Activated naive CD4-positive, alpha-beta T cell treated with anti-CD3 and anti-CD28 coated beads, Interleukin-2, amount 50 U/mL, for 72 hours (primary cell): ENCODE measurements around the gene CEP63. TPM values are rescaled to one million over a fixed set of nuclear protein-coding genes. Genes with fewer than 3 reads are reported as not detected.
"Not testable (repeated sequence)": the region's sequence is repeated elsewhere in the genome, so short reads cannot be mapped to it uniquely, and the experiment has no call there.

ENCODE experiments used
- ATAC-seq, 2 donors: fragments of 150-1000 bp; cut with Tn5 transposase; 2 replicates each; pipeline ENCODE4 v1.10.0; 2021; ENCODE audit warnings: mild to moderate bottlenecking in 2 of 2, moderate library complexity in 2 of 2
- DNase-seq, 2 donors: peaks; one replicate each; pipeline ENCODE4 v3.0.0; 2021 to 2022; ENCODE audit warnings: low spot score in 2 of 2
- H3K27ac Mint-ChIP-seq, 2 donors: one replicate each; pipeline ENCODE4 v1.8.0; 2022; ENCODE audit warnings: mild to moderate bottlenecking in 2 of 2, mixed read lengths in 2 of 2
- H3K36me3 Mint-ChIP-seq, 2 donors: one replicate each; pipeline ENCODE4 v1.8.0; 2022; ENCODE audit warnings: mixed read lengths in 2 of 2
- H3K9me3 Mint-ChIP-seq, 2 donors: one replicate each; pipeline ENCODE4 v1.8.0; 2022; ENCODE audit warnings: mixed read lengths in 2 of 2
- total RNA-seq, 2 donors: library from RNA; stranded (reverse); gene quantifications; one replicate each; pipeline ENCODE4 v1.2.3, GENCODE V29; 2022

The CEP63 gene
- total RNA-seq, 2 donors from 2014 or later: 22.0 to 23.4 TPM

DNA sequence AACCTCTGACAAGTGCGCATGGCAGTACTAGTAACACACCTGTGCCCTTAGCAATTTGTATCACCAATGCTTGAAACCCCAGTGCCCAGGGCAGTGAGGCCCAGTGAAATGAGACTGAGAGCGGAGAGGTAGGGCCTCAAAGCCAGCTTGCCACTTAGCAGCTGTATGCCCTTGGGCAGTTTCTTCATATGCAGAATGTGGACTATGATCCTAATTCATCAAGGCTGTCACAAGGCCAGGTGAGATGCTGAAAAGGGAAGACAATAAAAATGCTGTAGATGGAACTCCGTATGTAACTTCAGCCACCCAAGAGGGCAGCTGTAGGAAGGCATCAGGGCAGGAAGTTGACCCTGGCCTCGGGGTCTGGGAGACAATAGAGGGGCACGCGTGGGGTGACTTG lies 90.6 kb downstream of the CEP63 start:
- no peak for ATAC-seq
- DNase-seq: no peak
- no peak overlapping the region for H3K27ac Mint-ChIP-seq
- peaks cover 0 to 7% of the 10 kb centered on the region in 2 donors for H3K9me3 Mint-ChIP-seq
- peaks cover 5 to 9% of the 10 kb centered on the region in 2 donors for H3K36me3 Mint-ChIP-seq

DNA sequence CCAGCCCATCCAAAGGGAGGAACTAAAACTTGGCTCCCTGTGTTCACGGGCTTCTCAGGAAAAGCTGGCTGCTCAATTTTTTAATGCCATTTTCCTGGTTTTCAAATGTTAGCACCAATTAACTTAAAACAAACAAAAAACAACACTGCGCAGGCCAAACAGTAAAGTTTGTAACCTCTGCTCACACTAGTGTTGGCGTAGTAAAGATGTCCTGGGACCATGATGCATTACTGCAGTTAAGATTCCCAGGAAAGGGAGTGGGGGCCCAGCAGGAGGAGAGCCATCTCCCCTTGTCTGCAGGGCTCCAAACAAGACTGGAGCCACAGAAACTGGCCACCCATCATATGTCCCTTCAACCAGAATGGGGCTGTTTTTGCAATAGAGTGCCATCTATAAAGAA lies 91.0 kb downstream of the CEP63 start:
- no peak for DNase-seq
- H3K36me3 Mint-ChIP-seq: peaks cover 5 to 9% of the 10 kb centered on the region in 2 donors
- H3K9me3 Mint-ChIP-seq: peaks cover 0 to 7% of the 10 kb centered on the region in 2 donors
- no peak overlapping the region for H3K27ac Mint-ChIP-seq
- no peak for ATAC-seq

DNA sequence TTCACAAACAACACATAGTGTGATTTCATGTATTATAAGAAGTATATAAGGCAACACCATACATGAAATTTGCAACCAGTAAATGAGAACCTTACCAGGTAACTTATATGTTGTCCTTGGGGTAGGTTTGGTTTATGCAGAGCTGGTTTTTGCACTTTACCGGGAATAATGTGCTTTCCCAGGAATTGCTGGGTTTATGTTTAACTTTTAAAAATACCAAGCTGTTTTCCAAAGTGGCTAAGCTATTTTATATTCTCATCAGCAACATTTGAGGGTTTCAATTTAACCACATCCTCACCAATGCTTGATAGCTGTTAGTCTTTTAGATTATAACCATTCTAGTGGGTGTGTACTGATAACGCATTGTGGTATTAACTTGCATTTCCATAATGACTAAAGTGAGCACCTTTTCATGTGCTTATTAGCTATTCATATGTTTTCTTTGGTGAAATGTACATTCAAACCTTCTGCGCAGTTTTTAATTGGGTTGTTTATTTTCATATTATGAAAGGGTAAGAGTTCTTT lies 93.3 kb downstream of the CEP63 start:
- Mint-ChIP-seq H3K27ac (no peak overlapping the region), H3K36me3 (peaks cover 0 to 4% of the 10 kb centered on the region in 2 donors), H3K9me3 (no peaks in the 10 kb centered on the region)
- ATAC-seq (no peak), DNase-seq (no peak)

DNA sequence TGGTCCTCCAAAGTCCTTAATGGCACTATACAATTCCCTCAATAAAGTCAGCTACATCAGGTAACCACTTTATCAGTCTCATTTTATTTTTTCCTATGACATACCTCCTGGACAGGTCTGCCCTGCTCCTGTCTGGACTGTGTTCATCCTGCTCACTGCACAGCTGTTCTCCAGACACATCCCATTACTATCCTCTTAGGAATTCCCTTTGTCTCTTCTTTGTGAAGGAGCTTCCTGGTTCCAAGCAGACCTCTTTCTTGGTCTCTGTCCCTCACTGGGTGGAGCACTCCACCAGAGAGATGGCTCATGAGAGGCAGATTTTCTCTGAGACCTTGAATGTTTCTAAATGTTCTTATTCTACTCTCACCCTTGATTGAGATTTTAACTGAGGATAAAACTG lies 104.9 kb downstream of the CEP63 start:
- H3K9me3 Mint-ChIP-seq: peaks cover 0 to 5% of the 10 kb centered on the region in 2 donors
- H3K36me3 Mint-ChIP-seq: peaks cover 0 to 4% of the 10 kb centered on the region in 2 donors
- no peak overlapping the region for H3K27ac Mint-ChIP-seq
- ATAC-seq: no peak
- DNase-seq: no peak

DNA sequence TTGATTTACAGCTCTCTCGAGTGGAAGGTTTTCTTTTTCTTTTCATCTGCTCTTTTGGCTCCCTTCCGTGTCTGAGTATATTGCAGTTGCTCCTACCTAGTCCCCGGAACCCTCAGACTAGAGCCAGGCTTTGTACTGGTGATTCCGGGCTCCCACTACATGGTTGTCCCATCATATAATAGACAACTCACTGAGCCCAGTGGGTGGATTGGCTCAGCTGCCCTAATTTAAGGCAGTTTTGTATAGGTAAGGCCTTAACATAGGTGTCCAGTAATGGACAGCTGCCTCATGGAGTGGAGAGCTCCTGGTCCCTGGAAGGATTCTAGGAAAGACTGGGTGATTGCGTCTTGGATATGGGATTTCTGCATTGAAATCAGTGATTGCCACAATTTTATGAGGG lies 106.9 kb downstream of the CEP63 start:
- no peak for DNase-seq
- ATAC-seq: no peak
- H3K9me3 Mint-ChIP-seq: no peaks in the 10 kb centered on the region
- H3K36me3 Mint-ChIP-seq: no peaks in the 10 kb centered on the region
- no peak overlapping the region for H3K27ac Mint-ChIP-seq

DNA sequence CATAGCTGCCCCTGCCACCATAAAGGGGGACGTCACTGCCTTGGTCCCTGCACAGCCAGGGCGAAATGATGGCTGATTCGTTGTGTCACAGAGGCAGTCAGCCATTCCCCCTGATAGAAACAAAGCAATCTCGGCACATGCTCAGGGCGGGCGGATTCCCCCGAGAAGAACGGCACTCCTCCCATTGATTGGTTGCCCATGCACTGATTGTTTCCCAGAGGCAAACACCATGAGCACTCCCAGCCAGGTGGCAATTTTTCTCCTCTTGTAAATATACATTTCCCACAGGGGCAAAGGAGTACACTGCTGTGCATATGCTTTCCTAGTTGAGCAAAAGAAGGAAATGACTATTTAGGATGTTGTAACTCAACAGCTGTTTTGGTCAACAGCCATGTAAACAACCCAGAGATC lies 108.5 kb downstream of the CEP63 start:
- H3K27ac Mint-ChIP-seq: no peak overlapping the region
- ATAC-seq: no peak
- no peaks in the 10 kb centered on the region for H3K9me3 Mint-ChIP-seq
- no peak for DNase-seq
- no peaks in the 10 kb centered on the region for H3K36me3 Mint-ChIP-seq

DNA sequence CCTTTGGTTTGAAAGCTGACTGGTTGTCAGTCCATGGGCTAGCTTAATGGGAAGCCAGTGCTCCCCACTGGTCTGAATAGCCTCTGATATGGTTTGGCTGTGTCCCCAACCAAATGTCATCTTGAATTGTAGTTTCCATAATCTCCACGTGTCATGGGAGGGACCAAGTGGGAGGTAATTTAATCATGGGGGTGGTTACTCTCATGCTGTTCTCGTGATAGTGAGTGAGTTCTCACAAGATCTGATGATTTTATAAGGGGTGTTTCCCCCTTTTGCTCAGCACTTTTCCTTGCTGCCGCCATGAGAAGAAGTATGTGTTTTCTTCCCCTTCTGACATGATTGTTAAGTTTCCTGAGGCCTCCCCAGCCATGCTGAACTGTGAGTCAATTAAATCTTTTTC lies 109.1 kb downstream of the CEP63 start:
- ATAC-seq, DNase-seq, H3K27ac Mint-ChIP-seq, H3K36me3 Mint-ChIP-seq, H3K9me3 Mint-ChIP-seq: not testable (repeated sequence)

DNA sequence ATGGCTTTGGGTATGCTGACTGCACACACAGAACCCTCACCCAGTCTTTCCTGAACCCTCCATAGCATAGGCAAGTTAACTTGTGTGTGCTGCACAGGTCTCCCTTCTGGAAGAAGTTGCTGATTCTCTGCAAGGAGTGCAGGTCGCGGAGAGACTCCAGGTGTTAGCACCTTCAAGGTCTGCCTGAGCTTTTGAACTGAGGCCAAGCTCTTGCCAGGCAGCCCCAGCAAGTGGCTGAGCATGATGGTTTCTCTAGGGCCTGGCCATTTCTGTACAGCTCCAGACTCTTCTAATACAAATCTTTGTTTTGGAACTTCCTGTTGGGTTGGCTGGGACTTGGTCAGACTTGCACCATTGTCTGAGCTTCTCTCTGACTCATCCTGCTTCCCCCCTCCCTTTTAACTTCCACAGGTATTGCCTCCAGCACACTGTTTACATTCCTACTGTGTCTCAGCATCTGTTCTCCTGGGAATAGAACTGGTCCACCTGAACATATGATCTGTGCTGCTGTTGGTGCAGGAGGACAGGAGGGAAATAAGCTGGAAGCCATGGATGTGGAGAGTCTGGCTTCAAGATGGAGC lies 111.6 kb downstream of the CEP63 start:
- ATAC-seq (no peak), DNase-seq (no peak)
- H3K9me3 Mint-ChIP-seq: no peaks in the 10 kb centered on the region
- H3K27ac Mint-ChIP-seq: no peak overlapping the region
- no peaks in the 10 kb centered on the region for H3K36me3 Mint-ChIP-seq

DNA sequence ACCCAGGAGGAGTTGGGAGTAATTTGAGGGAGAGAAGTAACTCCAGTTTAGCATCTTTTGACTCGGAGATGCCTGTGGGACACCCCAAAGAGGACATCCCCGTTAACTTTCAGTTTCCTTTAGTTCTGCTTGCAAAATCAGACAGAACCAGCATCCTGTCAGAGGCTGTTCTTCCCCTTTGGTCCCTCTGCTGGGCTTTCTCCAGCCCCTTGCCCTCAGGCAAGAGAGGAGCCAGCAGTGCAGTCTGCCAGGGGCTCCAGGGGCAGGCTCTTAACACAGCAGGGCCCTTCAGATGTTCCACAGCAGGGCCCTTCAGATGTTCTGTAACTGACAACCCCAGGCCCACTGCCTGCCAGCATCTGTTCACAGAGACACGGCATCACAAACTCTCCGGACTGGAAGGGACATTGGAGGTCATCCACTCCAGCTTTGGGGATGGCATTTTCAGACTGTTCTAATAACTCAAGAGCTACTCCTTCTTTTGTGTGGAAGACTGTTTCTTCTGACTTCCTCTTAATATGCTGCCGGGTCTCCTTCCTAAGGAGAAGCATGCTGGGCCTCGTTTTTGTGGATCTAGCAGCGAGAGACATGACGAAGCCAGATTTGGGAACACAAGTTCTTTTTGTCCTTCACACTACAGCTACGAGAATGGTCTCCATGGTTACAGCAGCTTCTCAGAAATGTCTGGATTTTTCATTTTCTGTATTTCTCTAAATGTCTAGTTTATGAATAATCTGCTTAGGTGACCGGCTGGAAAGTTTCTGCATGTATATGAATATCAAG lies 113.1 kb downstream of the CEP63 start:
- DNase-seq (no peak), ATAC-seq (no peak)
- Mint-ChIP-seq H3K9me3 (no peaks in the 10 kb centered on the region), H3K27ac (no peak overlapping the region), H3K36me3 (no peaks in the 10 kb centered on the region)

DNA sequence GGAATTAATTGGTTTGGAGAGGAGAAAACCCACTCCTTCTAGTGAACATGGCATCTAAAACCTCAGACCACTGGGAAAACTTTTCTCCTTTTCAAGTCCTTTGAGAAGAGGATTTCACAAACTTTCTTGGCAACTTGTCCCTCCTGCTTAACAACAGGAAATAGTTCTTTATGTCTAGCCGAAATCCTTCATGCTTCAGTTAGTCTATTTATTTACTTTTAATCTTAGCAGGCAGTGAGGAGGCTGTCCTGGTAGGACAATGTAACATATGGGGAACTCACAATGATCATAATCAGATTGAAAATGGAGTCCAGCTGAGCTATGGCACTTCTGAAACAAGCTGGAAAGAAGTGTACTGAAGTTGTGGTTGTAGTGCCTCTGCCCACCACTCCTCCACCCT lies 114.3 kb downstream of the CEP63 start:
- Mint-ChIP-seq H3K9me3 (no peaks in the 10 kb centered on the region), H3K36me3 (no peaks in the 10 kb centered on the region), H3K27ac (no peak overlapping the region)
- no peak for DNase-seq
- ATAC-seq: peak in 1 of 2 donors; percentile 30

DNA sequence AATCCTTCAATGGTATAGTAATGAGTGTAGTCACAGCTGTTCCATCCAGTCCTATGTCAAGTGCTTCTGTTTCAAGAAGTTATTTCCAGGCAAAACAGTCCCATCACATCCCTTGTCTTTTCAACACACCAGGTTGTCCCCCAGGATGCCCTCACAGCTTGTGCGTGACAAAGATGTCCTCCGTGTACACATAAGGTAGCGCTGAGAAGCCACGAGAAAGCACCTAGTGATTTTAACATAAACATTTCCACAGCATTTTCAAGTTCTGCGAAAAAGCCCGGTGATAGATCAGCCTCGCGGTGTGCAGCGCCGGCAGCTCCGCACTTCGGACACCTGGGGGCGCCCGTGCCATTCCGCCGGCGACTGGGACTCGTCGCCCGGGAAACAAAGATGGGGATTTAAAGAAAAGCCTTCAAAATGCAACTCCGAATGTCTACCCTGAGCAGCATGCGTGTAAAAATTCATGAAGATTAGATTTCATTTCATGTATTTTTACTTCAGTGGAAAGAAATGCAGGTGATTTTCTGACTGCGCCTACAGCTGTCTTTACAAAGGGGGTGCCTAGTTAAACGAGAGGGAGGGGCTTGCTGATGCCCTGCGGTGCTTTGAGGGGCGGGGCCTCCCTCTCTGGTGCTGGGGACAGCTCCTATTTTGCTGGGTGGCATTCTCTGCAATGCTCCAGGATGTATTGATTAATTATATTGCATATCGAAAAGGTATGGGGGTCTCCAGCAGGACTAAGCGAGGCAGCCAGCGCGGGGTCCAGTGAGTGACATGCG lies 115.0 kb downstream of the CEP63 start:
- no peak overlapping the region for H3K27ac Mint-ChIP-seq
- DNase-seq (peak in 1 of 2 donors; percentile 79), ATAC-seq (peak; percentile 73 to 83)
- no peaks in the 10 kb centered on the region for H3K9me3 Mint-ChIP-seq
- H3K36me3 Mint-ChIP-seq: no peaks in the 10 kb centered on the region

DNA sequence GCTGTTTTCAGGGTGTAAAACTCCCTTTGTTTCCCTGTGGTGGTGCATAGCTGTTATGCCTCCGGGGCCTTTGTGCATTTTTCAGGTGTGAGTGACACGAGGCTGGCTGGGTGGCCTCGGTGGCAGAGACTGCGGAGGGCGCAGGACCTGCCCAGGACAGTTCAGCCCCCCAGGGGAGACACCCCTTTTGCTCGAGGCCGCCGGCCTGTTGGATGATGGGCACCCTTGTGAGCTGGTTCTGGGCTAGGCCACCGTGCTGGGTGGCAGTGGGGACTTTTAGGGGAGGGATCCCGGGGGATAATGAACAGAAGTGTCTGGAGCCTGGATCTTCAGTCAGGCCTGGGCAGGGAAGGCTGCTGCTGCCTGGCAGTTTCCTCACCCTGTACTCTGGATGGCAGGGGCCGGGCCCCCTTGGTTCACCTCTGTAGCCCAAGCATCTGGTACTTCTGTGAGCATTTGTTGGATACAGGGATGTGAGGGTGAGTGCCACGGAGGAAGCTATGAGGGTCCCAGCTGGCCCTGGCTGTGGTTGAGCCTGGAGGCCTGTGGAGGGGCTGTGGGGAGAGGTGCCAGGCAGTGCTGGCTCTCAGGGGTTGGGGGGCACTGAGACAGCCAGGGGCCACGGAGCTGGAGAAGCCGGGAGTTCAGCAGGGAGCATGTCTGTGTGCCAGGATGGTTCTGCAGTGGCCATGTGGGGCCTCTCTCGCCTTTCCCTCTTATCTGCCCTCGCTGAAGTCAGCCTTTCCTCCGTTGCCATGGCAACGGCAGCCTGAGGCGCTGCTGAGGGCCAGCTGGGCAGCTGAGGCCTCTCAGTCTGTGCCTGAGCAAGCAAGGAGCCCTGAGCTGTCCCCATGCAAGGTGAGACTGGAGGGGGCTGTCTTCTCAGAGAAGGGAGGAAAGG lies 115.9 kb downstream of the CEP63 start:
- H3K9me3 Mint-ChIP-seq: no peaks in the 10 kb centered on the region
- H3K36me3 Mint-ChIP-seq: no peaks in the 10 kb centered on the region
- ATAC-seq (no peak), DNase-seq (no peak)
- H3K27ac Mint-ChIP-seq: no peak overlapping the region

DNA sequence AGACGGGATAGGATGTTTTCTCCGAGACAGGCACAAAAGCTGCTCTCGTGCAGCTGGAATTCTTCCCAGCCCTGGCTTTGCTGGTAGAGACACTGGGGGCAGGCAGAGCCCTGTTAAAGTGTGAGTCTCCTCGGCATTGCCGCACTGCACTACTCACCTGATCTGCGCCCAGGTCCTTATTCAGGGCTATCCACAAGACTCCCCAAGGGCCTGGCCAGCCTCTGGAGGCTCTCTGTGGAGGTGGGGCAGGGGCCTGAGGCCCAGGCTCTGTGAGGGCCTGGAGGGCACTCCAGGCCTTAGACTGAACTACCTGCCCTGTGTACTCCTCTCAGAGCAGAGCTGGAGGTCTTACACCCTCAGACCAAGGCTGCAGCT lies 116.6 kb downstream of the CEP63 start:
- H3K9me3 Mint-ChIP-seq: no peaks in the 10 kb centered on the region
- ATAC-seq (no peak), DNase-seq (no peak)
- H3K36me3 Mint-ChIP-seq: no peaks in the 10 kb centered on the region
- no peak overlapping the region for H3K27ac Mint-ChIP-seq

DNA sequence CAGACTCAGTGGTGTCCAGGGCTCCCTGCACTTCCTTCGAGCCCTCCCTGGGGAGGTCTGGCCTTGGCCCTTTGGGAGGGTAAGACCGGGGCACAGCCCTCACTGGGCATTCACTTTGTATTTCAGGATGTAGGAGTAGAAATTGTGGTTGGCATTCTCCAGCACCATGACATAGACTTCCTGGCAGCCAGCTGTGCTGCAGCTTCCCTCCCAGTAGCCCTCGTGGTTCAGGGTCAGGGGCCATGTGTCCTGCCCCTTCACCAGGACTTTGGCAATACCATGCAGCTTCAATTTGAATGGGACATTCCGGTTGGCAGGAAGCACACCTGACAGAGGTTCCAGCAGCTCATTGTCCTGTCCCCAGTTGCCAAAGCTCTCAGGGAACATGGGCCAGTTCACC lies 117.6 kb downstream of the CEP63 start:
- no peak overlapping the region for H3K27ac Mint-ChIP-seq
- no peaks in the 10 kb centered on the region for H3K9me3 Mint-ChIP-seq
- no peak for DNase-seq
- H3K36me3 Mint-ChIP-seq: no peaks in the 10 kb centered on the region
- no peak for ATAC-seq

DNA sequence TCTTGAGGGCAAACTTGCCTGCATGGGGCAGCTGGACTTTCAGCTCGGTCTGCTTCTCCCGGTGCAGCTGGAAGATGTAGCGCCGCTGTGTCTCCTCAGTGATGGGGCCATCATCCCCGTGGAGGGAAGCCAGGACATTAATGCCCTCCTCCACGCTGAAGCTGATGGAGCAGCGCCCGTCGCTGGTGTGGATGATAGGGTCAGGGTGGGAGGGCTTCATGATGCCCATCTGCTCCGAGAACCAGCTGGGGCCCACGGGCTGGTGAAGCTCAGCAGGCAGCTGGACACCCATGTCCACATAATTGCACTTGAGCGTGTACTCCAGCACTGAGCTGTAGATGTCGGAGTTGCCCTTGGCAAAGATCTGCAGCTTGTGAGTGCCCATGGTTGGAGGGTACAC lies 118.1 kb downstream of the CEP63 start:
- Mint-ChIP-seq H3K27ac (no peak overlapping the region), H3K9me3 (no peaks in the 10 kb centered on the region), H3K36me3 (no peaks in the 10 kb centered on the region)
- no peak for DNase-seq
- ATAC-seq: no peak

DNA sequence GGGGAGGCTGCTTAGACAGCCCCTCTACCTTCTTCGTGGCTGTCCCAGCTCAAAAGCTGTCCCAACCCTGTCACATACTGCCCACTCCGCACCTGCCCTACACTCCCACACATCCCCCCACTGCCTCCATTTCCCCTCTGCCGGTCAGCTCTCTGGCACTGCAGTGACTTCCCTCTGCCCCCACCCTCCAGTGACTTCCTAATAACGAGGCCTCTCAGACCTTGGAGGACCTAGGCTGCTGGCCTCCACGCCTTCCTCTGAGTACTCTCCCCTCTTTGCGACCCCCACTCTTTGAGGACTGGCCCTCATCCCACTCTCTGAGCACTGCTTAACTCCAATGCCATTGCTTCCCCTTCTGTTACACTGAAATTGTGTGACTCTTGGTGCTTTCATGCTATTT lies 119.7 kb downstream of the CEP63 start:
- Mint-ChIP-seq H3K36me3 (no peaks in the 10 kb centered on the region), H3K9me3 (no peaks in the 10 kb centered on the region), H3K27ac (peak overlapping the region in 1 of 2 donors; percentile 18)
- ATAC-seq (no peak), DNase-seq (no peak)
